GM20000 (cell line): ENCODE data around the gene ELMO1.

Experiments
- DNase-seq: peaks from one replicate; pipeline ENCODE4 v3.0.0; 2012; ENCODE audit warnings: low spot score
- TF ChIP-seq, protein P1 (sequence below): IDR thresholded peaks from 2 replicates; pipeline ENCODE4 v1.5.1; 2012; ENCODE audit warnings: mild to moderate bottlenecking, control low read depth; ENCODE audit errors: extremely low read depth, missing control alignments

ELMO1 gene

DNA sequence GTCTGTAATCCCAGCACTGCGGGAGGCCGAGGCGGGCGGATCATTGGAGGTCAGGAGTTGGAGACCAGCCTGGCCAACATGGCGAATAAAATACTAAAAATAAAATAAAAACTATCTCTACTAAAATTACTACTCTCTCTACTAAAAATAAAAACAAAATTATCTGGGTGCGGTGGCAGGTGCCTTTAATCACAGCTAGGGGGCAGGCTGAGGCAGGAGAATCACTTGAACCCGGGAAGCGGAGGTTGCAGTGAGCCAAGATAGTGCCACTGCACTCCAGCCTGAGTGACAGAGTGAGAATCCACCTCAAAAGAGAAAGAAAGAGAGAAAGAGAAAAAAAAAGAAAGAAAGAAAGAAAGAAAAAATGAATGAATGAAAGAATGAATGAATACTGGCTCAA is 351.4 kb downstream of the ELMO1 start:
- DNase-seq, result no peak

DNA sequence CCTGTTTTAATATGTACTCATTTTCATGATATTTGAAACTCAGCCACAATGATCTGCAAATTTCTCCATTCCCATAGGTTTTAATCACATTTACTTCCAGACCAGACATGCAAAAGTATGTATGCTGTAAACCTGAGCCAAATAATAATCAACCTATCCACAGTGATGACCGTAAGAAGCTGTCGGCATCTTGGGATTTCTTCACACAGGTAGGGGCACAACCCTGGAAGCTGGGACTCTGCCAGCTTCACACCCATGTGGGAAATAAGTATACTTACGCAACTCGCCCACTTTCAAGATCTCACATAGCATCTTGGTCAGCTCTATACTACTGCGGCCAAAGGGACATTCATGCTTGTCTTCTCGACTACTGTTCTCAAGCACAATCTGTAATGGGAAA is 352.3 kb downstream of the ELMO1 start:
- DNase-seq, result no peak
- TF ChIP-seq, protein P1, sequence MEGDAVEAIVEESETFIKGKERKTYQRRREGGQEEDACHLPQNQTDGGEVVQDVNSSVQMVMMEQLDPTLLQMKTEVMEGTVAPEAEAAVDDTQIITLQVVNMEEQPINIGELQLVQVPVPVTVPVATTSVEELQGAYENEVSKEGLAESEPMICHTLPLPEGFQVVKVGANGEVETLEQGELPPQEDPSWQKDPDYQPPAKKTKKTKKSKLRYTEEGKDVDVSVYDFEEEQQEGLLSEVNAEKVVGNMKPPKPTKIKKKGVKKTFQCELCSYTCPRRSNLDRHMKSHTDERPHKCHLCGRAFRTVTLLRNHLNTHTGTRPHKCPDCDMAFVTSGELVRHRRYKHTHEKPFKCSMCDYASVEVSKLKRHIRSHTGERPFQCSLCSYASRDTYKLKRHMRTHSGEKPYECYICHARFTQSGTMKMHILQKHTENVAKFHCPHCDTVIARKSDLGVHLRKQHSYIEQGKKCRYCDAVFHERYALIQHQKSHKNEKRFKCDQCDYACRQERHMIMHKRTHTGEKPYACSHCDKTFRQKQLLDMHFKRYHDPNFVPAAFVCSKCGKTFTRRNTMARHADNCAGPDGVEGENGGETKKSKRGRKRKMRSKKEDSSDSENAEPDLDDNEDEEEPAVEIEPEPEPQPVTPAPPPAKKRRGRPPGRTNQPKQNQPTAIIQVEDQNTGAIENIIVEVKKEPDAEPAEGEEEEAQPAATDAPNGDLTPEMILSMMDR, result no peak

More for the DNA sequence above, 351.4 kb downstream of the ELMO1 start:
- TF ChIP-seq, protein P1, result no peak

DNA sequence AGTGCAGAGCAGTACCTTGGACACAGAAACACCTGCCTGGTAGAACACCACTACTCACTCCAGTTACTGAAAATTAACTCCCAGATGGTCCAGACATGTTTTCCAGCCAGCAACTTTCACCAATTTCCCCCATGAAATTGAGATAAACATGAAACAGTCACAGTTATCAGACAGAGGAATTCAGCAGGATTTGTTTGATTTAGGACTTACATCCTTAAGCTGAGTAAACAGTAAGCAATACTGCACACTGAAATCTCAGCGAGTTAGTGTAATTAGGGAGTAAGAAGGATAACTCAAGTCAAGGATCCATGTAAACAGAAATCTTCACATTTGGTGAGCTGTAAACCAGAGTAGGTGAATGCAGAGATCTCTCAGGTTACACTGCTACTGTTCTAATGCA is 353.5 kb downstream of the ELMO1 start:
- TF ChIP-seq, protein P1, result no peak
- DNase-seq, result no peak

DNA sequence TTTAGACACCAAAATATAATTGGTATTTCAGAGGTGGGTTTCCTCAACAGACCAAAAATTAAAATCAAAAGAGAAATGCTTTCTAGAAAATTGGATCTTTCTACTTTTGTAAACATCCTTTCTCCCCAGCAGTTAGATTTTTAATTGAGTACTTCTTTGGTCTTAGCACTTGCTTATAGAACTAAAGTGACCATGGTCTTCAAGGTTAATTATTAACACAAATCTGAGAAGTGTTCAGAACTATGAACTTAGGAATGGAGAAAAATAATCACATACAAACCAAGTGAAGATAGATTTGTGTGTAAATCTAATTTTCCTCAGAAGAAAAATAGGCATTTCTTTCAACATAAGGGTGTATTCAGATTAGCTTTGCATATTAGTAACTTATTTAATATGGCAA is 355.4 kb downstream of the ELMO1 start:
- TF ChIP-seq, protein P1, result no peak
- DNase-seq, result no peak

DNA sequence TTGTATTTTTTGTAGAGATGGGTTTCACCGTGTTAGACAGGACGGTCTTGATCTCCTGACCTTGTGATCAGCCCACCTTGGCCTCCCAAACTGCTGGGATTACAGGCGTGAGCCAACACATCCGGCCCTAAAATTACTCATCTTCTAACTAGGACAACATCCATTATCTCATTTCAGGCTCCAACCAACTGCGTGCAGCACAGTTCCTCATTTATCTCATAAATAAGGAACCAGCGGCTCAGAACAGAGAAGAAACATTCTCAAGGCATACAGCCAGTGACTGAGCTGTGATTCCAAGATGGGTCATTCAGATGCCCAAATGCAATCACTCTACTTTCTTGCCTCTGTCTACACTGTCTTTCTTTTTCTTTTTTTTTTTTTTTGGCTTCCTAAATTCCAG is 356.1 kb downstream of the ELMO1 start:
- TF ChIP-seq, protein P1, result no peak
- no peak for DNase-seq

DNA sequence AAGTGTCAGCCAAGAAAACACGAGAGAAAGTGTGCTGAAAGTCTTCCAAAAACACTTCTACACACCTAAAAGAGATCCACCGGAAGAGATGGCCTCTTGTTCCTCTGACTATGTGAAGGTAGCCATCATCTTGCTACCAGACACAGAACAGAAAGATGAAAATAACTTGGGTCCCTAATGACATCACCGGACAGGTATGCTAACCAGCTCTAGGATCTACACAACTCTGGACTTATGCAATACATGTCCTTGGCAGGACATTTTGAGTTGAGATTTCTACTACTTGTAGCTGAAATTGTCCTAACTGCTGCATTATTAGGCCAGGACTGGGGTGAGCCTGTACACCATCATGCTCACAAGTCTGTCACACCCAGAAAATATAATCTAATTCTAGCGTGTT is 358.7 kb downstream of the ELMO1 start:
- TF ChIP-seq, protein P1, result no peak
- DNase-seq, result no peak

DNA sequence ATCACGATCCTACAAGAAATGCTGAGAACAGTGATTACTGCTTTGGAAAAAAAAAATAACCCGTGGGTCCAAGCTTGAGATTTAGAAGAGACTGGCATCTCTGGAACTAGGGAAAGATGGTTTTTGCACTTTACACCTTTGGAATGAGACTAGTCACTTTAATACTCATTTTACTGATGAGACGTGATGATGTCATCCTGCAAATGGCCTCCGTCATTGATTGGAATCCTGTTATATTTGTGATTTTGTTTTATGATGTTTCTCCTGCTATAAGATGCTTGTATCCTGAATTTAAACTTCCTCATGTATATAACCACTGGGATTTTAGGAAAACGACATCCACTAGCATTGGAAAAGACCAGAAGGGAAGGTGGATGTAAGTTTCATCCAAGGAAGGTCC is 363.1 kb downstream of the ELMO1 start:
- TF ChIP-seq, protein P1, result no peak
- no peak for DNase-seq
